HEK293T (cell line): Measurements from ENCODE around the gene CAMK2D.

Experiments used
- CTCF ChIA-PET: fragments of 350-600 bp; formaldehyde crosslinking; extraction: SDS; loops from one replicate; lab custom pipeline; 2021; ENCODE audit warnings: antibody characterized with exemption, inconsistent platforms; lab: Yijun Ruan, JAX
- POLR2A ChIA-PET: fragments of 350-600 bp; formaldehyde crosslinking; extraction: SDS; loops from one replicate; lab custom pipeline; 2020; ENCODE audit warnings: antibody characterized with exemption, inconsistent platforms; lab: Yijun Ruan, JAX
- DNase-seq: peaks from one replicate; pipeline ENCODE4 v3.0.0; 2012; ENCODE audit warnings: mixed read lengths; ENCODE audit errors: extremely low spot score
- ARNT ChIP-seq: fragments of 450-650 bp; IDR thresholded peaks from 2 replicates; pipeline ENCODE4 v1.6.1; 2017; ENCODE audit warnings: mild to moderate bottlenecking
- BHLHE40 ChIP-seq: fragments of 450-650 bp; IDR thresholded peaks from 2 replicates; pipeline ENCODE4 v1.6.1; 2016; ENCODE audit warnings: mild to moderate bottlenecking, moderate library complexity, borderline replicate concordance
- CTBP1 ChIP-seq: fragments of 450-650 bp; IDR thresholded peaks from 2 replicates; pipeline ENCODE4 v1.6.1; 2016; ENCODE audit warnings: borderline replicate concordance
- ELF4 ChIP-seq: fragments of 450-650 bp; IDR thresholded peaks from 2 replicates; pipeline ENCODE4 v1.6.1; 2017; ENCODE audit warnings: antibody characterized with exemption
- FOXA1 ChIP-seq: fragments of 450-650 bp; IDR thresholded peaks from 2 replicates; pipeline ENCODE4 v1.6.1; 2016; ENCODE audit warnings: mild to moderate bottlenecking
- FOXK2 ChIP-seq: fragments of 450-650 bp; IDR thresholded peaks from 2 replicates; pipeline ENCODE4 v1.6.1; 2016; ENCODE audit warnings: mild to moderate bottlenecking
- FOXM1 ChIP-seq: fragments of 450-650 bp; IDR thresholded peaks from 2 replicates; pipeline ENCODE4 v1.6.1; 2017; ENCODE audit warnings: mild to moderate bottlenecking, borderline replicate concordance
- HDGF ChIP-seq: fragments of 450-650 bp; IDR thresholded peaks from 2 replicates; pipeline ENCODE4 v1.6.1; 2017; ENCODE audit warnings: antibody characterized with exemption, borderline replicate concordance
- L3MBTL2 ChIP-seq: fragments of 450-650 bp; conservative IDR thresholded peaks from 2 replicates; pipeline ENCODE4 v1.6.1; 2016; ENCODE audit warnings: mild to moderate bottlenecking
- LEF1 ChIP-seq: fragments of 450-650 bp; IDR thresholded peaks from 2 replicates; pipeline ENCODE4 v1.6.1; 2017; ENCODE audit warnings: mild to moderate bottlenecking, borderline replicate concordance
- NFRKB ChIP-seq: fragments of 450-650 bp; IDR thresholded peaks from 2 replicates; pipeline ENCODE4 v1.6.1; 2016; ENCODE audit warnings: mild to moderate bottlenecking, moderate library complexity
- PKNOX1 ChIP-seq: fragments of 450-650 bp; IDR thresholded peaks from 2 replicates; pipeline ENCODE4 v1.6.1; 2016
- SP1 ChIP-seq: fragments of 450-650 bp; IDR thresholded peaks from 2 replicates; pipeline ENCODE4 v1.6.1; 2017
- SUZ12 ChIP-seq: fragments of 450-650 bp; IDR thresholded peaks from 2 replicates; pipeline ENCODE4 v1.6.1; 2016; ENCODE audit warnings: mild to moderate bottlenecking
- TARDBP ChIP-seq: fragments of 450-650 bp; IDR thresholded peaks from 2 replicates; pipeline ENCODE4 v1.6.1; 2016
- ZNF384 ChIP-seq: fragments of 450-650 bp; IDR thresholded peaks from 2 replicates; pipeline ENCODE4 v1.6.1; 2016

The CAMK2D gene

GRCh38 chr4:113483131-113483530 is 278.4 kb downstream of the CAMK2D start:
- TF ChIP-seq NFRKB: no peak
- no peak for TF ChIP-seq PKNOX1
- TF ChIP-seq FOXM1: no peak
- no peak for TF ChIP-seq SP1
- no peak for TF ChIP-seq L3MBTL2
- no peak for TF ChIP-seq HDGF
- TF ChIP-seq LEF1: no peak
- TF ChIP-seq FOXA1: no peak
- TF ChIP-seq ZNF384: no peak
- TF ChIP-seq CTBP1: no peak
- no peak for TF ChIP-seq FOXK2
- TF ChIP-seq ELF4: no peak
- no peak for TF ChIP-seq BHLHE40
- no peak for TF ChIP-seq SUZ12
- DNase-seq: no peak
- ChIA-PET CTCF (no interaction called here), POLR2A (no interaction called here)

GRCh38 chr4:113482325-113482724 is 279.2 kb downstream of the CAMK2D start:
- ChIA-PET CTCF (no interaction called here), POLR2A (no interaction called here)
- TF ChIP-seq ZNF384 (no peak), SP1 (no peak), CTBP1 (no peak), FOXA1 (no peak), HDGF (no peak), ELF4 (no peak), BHLHE40 (no peak), NFRKB (no peak), L3MBTL2 (no peak)
- DNase-seq: no peak

- ChIA-PET POLR2A (no interaction called here), CTCF (no interaction called here)
- no peak for TF ChIP-seq ARNT
- TF ChIP-seq FOXK2: no peak
- TF ChIP-seq PKNOX1: no peak
- TF ChIP-seq LEF1: no peak
- TF ChIP-seq ZNF384: no peak
- no peak for TF ChIP-seq FOXA1
- no peak for TF ChIP-seq TARDBP
- TF ChIP-seq CTBP1: no peak
- no peak for TF ChIP-seq L3MBTL2
- no peak for TF ChIP-seq NFRKB
- no peak for DNase-seq
Observed at GRCh38 chr4:113481820-113482219, 279.7 kb downstream of the CAMK2D start.

DNA sequence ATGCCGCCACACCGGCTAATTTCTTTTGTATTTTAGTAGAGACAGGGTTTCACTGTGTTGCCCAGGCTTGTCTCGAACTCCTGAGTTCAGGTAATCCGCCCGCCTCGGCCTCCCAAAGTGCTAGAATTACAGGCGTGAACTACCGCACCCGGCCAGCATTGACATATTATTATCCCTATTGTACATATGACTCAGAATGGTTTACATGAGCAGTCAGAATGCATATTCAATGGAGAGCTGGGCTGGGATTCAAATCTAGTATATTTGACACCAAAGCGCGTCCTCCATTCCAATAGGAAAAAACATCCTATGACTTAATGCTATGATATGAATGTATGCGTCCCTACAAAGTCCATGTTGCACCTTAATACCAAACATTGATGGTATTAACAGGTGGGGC is 281.4 kb downstream of the CAMK2D start:
- POLR2A ChIA-PET: no interaction called here
- CTCF ChIA-PET: no interaction called here
- no peak for DNase-seq
- no peak for TF ChIP-seq SUZ12
- no peak for TF ChIP-seq NFRKB

GRCh38 chr4:113478032-113478431 is 283.5 kb downstream of the CAMK2D start:
- TF ChIP-seq SUZ12: no peak
- TF ChIP-seq NFRKB: no peak
- no peak for TF ChIP-seq PKNOX1
- no peak for DNase-seq
- CTCF ChIA-PET: no interaction called here
- POLR2A ChIA-PET: no interaction called here

- no peak for TF ChIP-seq LEF1
- no peak for TF ChIP-seq FOXA1
- TF ChIP-seq HDGF: no peak
- no peak for TF ChIP-seq FOXM1
- TF ChIP-seq L3MBTL2: no peak
- no peak for TF ChIP-seq ZNF384
- no peak for TF ChIP-seq ELF4
- no peak for TF ChIP-seq NFRKB
- no peak for TF ChIP-seq SUZ12
- TF ChIP-seq ARNT: no peak
- no peak for TF ChIP-seq SP1
- TF ChIP-seq TARDBP: no peak
- TF ChIP-seq PKNOX1: no peak
- no peak for TF ChIP-seq CTBP1
- no peak for TF ChIP-seq BHLHE40
- TF ChIP-seq FOXK2: no peak
- ChIA-PET CTCF (no interaction called here), POLR2A (no interaction called here)
- no peak for DNase-seq
Observed at GRCh38 chr4:113476800-113477199, 284.7 kb downstream of the CAMK2D start.
